Kidney (tissue), 14 donors: ENCODE measurements around the gene GPRIN3. TPM values are rescaled to one million over a fixed set of nuclear protein-coding genes. Genes with fewer than 3 reads are reported as not detected.

Experiments used
- DNase-seq, 5 donors: peaks; one replicate each; pipeline ENCODE4 v3.0.0-alpha.2; 2013 to 2020
- FAIRE-seq: peaks from 2 replicates; lab custom pipeline; 2012; peaks lifted over from hg19 to GRCh38; lab: Jason Lieb, UNC
- H3K27ac ChIP-seq, 2 donors: one replicate each; pipeline ENCODE4 v1.7.0; 2013; ENCODE audit warnings: low read depth in 2 of 2, low read length in 2 of 2, inconsistent platforms in 1 of 2
- H3K27me3 ChIP-seq: one replicate; pipeline ENCODE4 v1.7.1; 2013; ENCODE audit warnings: low read length, inconsistent platforms; ENCODE audit not compliant: control insufficient read depth, insufficient read depth
- H3K36me3 ChIP-seq, 3 donors: one replicate each; pipeline versions ENCODE4 v1.7.0 to v1.7.1; 2013; ENCODE audit warnings: low read length in 3 of 3, control low read depth in 1 of 3, inconsistent platforms in 1 of 3; ENCODE audit not compliant: insufficient read depth in 3 of 3, control insufficient read depth in 2 of 3
- H3K4me1 ChIP-seq, 3 donors: one replicate each; pipeline versions ENCODE4 v1.7.0 to v1.7.1; 2013; ENCODE audit warnings: low read length in 3 of 3, inconsistent platforms in 1 of 3, low read depth in 1 of 3; ENCODE audit not compliant: control insufficient read depth in 2 of 3, insufficient read depth in 2 of 3
- H3K4me3 ChIP-seq, 3 donors: one replicate each; pipeline versions ENCODE4 v1.7.0 to v1.8.1; 2013; ENCODE audit warnings: low read length in 3 of 3, control low read depth in 1 of 3, inconsistent platforms in 1 of 3
- H3K9ac ChIP-seq, 3 donors: one replicate each; pipeline versions ENCODE4 v1.7.0 to v1.7.1; 2013; ENCODE audit warnings: low read length in 3 of 3, control low read depth in 1 of 3, inconsistent platforms in 1 of 3
- H3K9me3 ChIP-seq, 3 donors: one replicate each; pipeline versions ENCODE4 v1.7.0 to v1.7.1; 2013; ENCODE audit warnings: low read length in 3 of 3, control low read depth in 1 of 3, inconsistent platforms in 1 of 3; ENCODE audit not compliant: control insufficient read depth in 2 of 3, insufficient read depth in 1 of 3
- CTCF ChIP-seq: IDR thresholded peaks from 3 replicates; pipeline ENCODE4 v1.5.1; 2012; ENCODE audit warnings: mild to moderate bottlenecking, moderate library complexity, borderline replicate concordance; ENCODE audit not compliant: insufficient read depth; ENCODE audit errors: extremely low read depth
- intact Hi-C: fragments of 100-400 bp; cut with DNase I; formaldehyde crosslinking; loops from one replicate; pipeline ENCODE4 v1.11.1; 2022
- polyA plus RNA-seq: library from polyadenylated mRNA; stranded (reverse); fragments of 350-450 nt; fragmentation: Illumina TruSeq; extraction: RNeasy Lipid Tissue Mini Kit (QIAGEN cat#74804); gene quantifications from one replicate; pipeline ENCODE4 v1.2.3, GENCODE V29; 2014; ENCODE audit warnings: low read depth, low replicate concordance; ENCODE audit not compliant: insufficient read depth
- total RNA-seq: library from RNA; stranded (reverse); fragmentation: NEBNext Ultra II Directional; extraction: Animal tissue kit (Norgen Biotek cat#: 25700); gene quantifications from one replicate; pipeline ENCODE4 v1.2.1, GENCODE V29; 2021
- donor health status: control.
- donor health status: control.
- donor health status: control.
- donor health status: control.
- donor health status: control.
- donor health status: DM: yes; HTN: yes; CAD: no.
- donor health status: Normal renal cell carcinoma (clear cell type).

Gene GPRIN3
- total and polyA plus RNA-seq, 2 donors from 2014 or later, result 2.2 to 15.2 TPM

- peak overlapping the region in 1 of 3 donors; percentile 2 for H3K4me3 ChIP-seq
- H3K9ac ChIP-seq, result no peak overlapping the region
- intact Hi-C loops, result no loop called here
- H3K27ac ChIP-seq, result peak overlapping the region; percentile 10 to 23
- H3K36me3 ChIP-seq, result no peaks in the 10 kb centered on the region
- H3K4me1 ChIP-seq, result peaks cover 0 to 26% (median 21%) of the 10 kb centered on the region in 3 donors
- no peaks in the 10 kb centered on the region for H3K9me3 ChIP-seq
- no peaks in the 10 kb centered on the region for H3K27me3 ChIP-seq
- TF ChIP-seq CTCF, result no peak
- no peak for FAIRE-seq
- DNase-seq, result peak in 1 of 5 donors; percentile 49
These were observed 16.7 kb downstream of the GPRIN3 start for GRCh38 chr4:89290727-89291516.

- Histone ChIP-seq H3K36me3 (no peaks in the 10 kb centered on the region), H3K4me3 (no peak overlapping the region), H3K27ac (peak overlapping the region; percentile 23 to 27), H3K4me1 (peaks cover 3 to 35% (median 22%) of the 10 kb centered on the region in 3 donors), H3K9me3 (no peaks in the 10 kb centered on the region), H3K27me3 (no peaks in the 10 kb centered on the region), H3K9ac (no peak overlapping the region)
- intact Hi-C loops, result no loop called here
- no peak for FAIRE-seq
- DNase-seq, result no peak
- no peak for TF ChIP-seq CTCF
These were observed 18.3 kb downstream of the GPRIN3 start for GRCh38 chr4:89289312-89289711.

- peaks cover 3 to 39% (median 26%) of the 10 kb centered on the region in 3 donors for H3K4me1 ChIP-seq
- no peak overlapping the region for H3K27ac ChIP-seq
- FAIRE-seq, result no peak
- H3K36me3 ChIP-seq, result no peaks in the 10 kb centered on the region
- H3K9ac ChIP-seq, result no peak overlapping the region
- no peaks in the 10 kb centered on the region for H3K9me3 ChIP-seq
- TF ChIP-seq CTCF, result no peak
- no peak for DNase-seq
- intact Hi-C loops, result no loop called here
- no peaks in the 10 kb centered on the region for H3K27me3 ChIP-seq
- H3K4me3 ChIP-seq, result no peak overlapping the region
These were observed 19.2 kb downstream of the GPRIN3 start for GRCh38 chr4:89288430-89288829.

GRCh38 chr4:89287945-89288344, 19.7 kb downstream of the GPRIN3 start:
- FAIRE-seq, result no peak

More at GRCh38 chr4:89287945-89288344, 19.7 kb downstream of the GPRIN3 start:
- no peaks in the 10 kb centered on the region for H3K27me3 ChIP-seq
- no peak for TF ChIP-seq CTCF
- DNase-seq, result no peak
- H3K36me3 ChIP-seq, result no peaks in the 10 kb centered on the region
- H3K9me3 ChIP-seq, result no peaks in the 10 kb centered on the region
- peaks cover 3 to 39% (median 23%) of the 10 kb centered on the region in 3 donors for H3K4me1 ChIP-seq
- intact Hi-C loops, result no loop called here
- H3K9ac ChIP-seq, result no peak overlapping the region
- H3K4me3 ChIP-seq, result no peak overlapping the region
- H3K27ac ChIP-seq, result no peak overlapping the region
